Mesothelial cell of epicardium (in vitro differentiated cells): ENCODE measurements around the gene CFAP90. TPM values are rescaled to one million over a fixed set of nuclear protein-coding genes. Genes with fewer than 3 reads are reported as not detected.

Experiments used
- DNase-seq, 2 experiments: peaks; one replicate each; pipeline ENCODE4 v3.0.0; 2021; ENCODE audit warnings: low spot score in 2 of 2; ENCODE audit not compliant: unreplicated experiment in 2 of 2
- H3K27ac Mint-ChIP-seq: 2 replicates; pipeline ENCODE4 v1.8.0; 2021; ENCODE audit warnings: mixed read lengths
- H3K27me3 Mint-ChIP-seq: 2 replicates; pipeline ENCODE4 v1.8.0; 2021; ENCODE audit warnings: low read depth, mixed read lengths
- H3K36me3 Mint-ChIP-seq: 2 replicates; pipeline ENCODE4 v1.8.0; 2021; ENCODE audit warnings: mixed read lengths
- H3K4me1 Mint-ChIP-seq: 2 replicates; pipeline ENCODE4 v1.8.0; 2021; ENCODE audit warnings: mixed read lengths
- H3K4me3 Mint-ChIP-seq: 2 replicates; pipeline ENCODE4 v1.8.0; 2021; ENCODE audit warnings: mild to moderate bottlenecking, moderate library complexity, mixed read lengths
- H3K9me3 Mint-ChIP-seq: 2 replicates; pipeline ENCODE4 v1.8.0; 2021; ENCODE audit warnings: mixed read lengths
- CTCF ChIP-seq: fragments of 200-600 bp; sonication (generic); IDR thresholded peaks from one replicate; pipeline ENCODE4 v1.5.0; 2021; ENCODE audit warnings: antibody characterized with exemption; ENCODE audit not compliant: unreplicated experiment
- total RNA-seq: library from RNA; stranded (reverse); gene quantifications from 3 replicates; pipeline ENCODE4 v1.2.1, GENCODE V29; 2021

The CFAP90 gene
- total RNA-seq, 1 donor from 2014 or later = 0.85 TPM

- Mint-ChIP-seq H3K27ac (no peak overlapping the region), H3K27me3 (no peaks in the 10 kb centered on the region), H3K9me3 (no peaks in the 10 kb centered on the region), H3K4me3 (no peak overlapping the region), H3K4me1 (no peaks in the 10 kb centered on the region), H3K36me3 (no peaks in the 10 kb centered on the region)
- TF ChIP-seq CTCF = no peak
- no peak for DNase-seq
Measured at GRCh38 chr5:7794311-7794710, 56.6 kb downstream of the CFAP90 start.

DNA sequence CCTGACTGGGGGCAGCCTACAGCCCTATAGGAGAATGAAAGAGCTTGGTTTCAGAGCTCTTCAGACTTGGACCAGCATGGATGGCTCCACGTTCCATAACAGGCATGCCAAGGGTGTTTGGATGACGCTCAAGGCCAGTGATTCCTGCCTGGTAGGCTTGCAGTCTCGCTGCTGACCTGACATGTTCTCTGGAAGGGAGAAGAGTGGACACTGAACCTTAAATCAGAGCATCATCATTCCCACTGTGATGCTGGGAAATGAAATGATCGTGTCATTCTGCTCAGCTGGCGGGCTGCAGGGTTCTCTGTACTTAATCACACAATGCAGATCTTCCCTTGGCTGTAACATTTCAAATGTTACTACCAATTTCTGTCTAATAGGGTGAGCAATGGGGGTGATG is 57.0 kb downstream of the CFAP90 start:
- Mint-ChIP-seq H3K27me3 (no peaks in the 10 kb centered on the region), H3K4me1 (no peaks in the 10 kb centered on the region), H3K4me3 (no peak overlapping the region), H3K36me3 (no peaks in the 10 kb centered on the region), H3K9me3 (no peaks in the 10 kb centered on the region), H3K27ac (no peak overlapping the region)
- no peak for TF ChIP-seq CTCF
- DNase-seq = no peak

- no peaks in the 10 kb centered on the region for H3K36me3 Mint-ChIP-seq
- peaks cover 6% of the 10 kb centered on the region for H3K27me3 Mint-ChIP-seq
- H3K9me3 Mint-ChIP-seq = no peaks in the 10 kb centered on the region
- no peak overlapping the region for H3K4me3 Mint-ChIP-seq
- H3K27ac Mint-ChIP-seq = no peak overlapping the region
- H3K4me1 Mint-ChIP-seq = no peaks in the 10 kb centered on the region
- no peak for DNase-seq
- no peak for TF ChIP-seq CTCF
Measured at GRCh38 chr5:7789567-7789966, 61.4 kb downstream of the CFAP90 start.

DNA sequence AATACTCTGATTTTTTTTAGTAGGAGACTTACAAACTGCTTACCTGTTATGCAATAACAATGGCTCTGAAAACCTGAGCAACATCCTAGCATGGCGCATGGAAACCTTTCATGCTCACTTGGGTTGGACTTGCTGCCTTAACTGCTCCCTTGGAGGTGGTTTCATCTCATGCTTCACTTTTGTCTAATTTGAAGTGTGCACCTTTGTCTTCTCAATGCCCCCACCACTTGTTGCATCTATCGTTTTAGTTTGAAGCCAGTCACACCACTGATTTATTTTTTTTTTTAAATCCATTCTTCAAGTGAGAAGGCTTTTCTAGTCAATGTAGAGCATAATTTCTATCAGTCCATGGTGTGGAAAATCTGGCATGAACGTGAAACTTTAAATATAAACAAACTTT is 63.2 kb downstream of the CFAP90 start:
- Mint-ChIP-seq H3K4me1 (no peaks in the 10 kb centered on the region), H3K4me3 (no peak overlapping the region), H3K27ac (no peak overlapping the region), H3K36me3 (no peaks in the 10 kb centered on the region), H3K27me3 (peaks cover 10% of the 10 kb centered on the region), H3K9me3 (no peaks in the 10 kb centered on the region)
- no peak for TF ChIP-seq CTCF
- DNase-seq = no peak

- Mint-ChIP-seq H3K27ac (no peak overlapping the region), H3K27me3 (peaks cover 34% of the 10 kb centered on the region), H3K9me3 (no peaks in the 10 kb centered on the region), H3K4me1 (no peaks in the 10 kb centered on the region), H3K4me3 (no peak overlapping the region), H3K36me3 (no peaks in the 10 kb centered on the region)
- no peak for DNase-seq
- TF ChIP-seq CTCF = no peak
Measured at GRCh38 chr5:7784683-7785380, 66.1 kb downstream of the CFAP90 start.

- no peak overlapping the region for H3K4me3 Mint-ChIP-seq
- H3K4me1 Mint-ChIP-seq = no peaks in the 10 kb centered on the region
- DNase-seq = no peak
- no peaks in the 10 kb centered on the region for H3K36me3 Mint-ChIP-seq
- no peak for TF ChIP-seq CTCF
- H3K27me3 Mint-ChIP-seq = peaks cover 47% of the 10 kb centered on the region
- no peaks in the 10 kb centered on the region for H3K9me3 Mint-ChIP-seq
- H3K27ac Mint-ChIP-seq = no peak overlapping the region
Measured at GRCh38 chr5:7781899-7782298, 69.0 kb downstream of the CFAP90 start.
